C4-2B (cell line): ENCODE measurements around the gene ACSF3.

Experiments used
- CTCF ChIP-seq: fragments of 450-650 bp; conservative IDR thresholded peaks from 2 replicates; pipeline ENCODE4 v1.5.1; 2017; ENCODE audit warnings: mild to moderate bottlenecking
- ZFX ChIP-seq: fragments of 450-650 bp; IDR thresholded peaks from 2 replicates; pipeline ENCODE4 v1.6.1; 2017

GRCh38 chr16:89184933-89185794 lies 91.5 kb downstream of the ACSF3 start:
- TF ChIP-seq CTCF (no peak), ZFX (no peak)
